ENCODE results near the gene TAAR6. TPM values are rescaled to one million over a fixed set of nuclear protein-coding genes. Genes with fewer than 3 reads are reported as not detected.

Gene TAAR6
- total and polyA plus RNA-seq, 2 donors (not counting 1 experiment from before 2014, with no cell fraction given) = not detected

DNA sequence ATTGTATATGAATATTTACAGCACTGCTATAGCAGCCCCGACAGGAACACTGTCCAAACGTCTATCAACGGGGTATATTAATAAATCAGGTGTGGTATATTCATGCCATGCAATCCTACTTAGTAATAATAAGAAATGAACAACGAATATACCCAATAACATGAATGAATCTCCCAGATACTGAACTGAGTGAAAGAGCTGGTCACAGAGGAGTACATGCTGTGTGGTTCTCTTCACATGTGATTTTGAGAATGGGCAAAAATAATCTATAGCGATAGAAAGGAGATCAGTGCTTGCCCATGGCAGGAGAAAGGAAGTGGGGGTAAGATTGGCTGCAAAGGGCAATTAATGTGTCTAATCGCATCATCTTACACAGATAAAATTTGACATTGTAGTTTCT lies 3.7 kb upstream of the TAAR6 start:
- Histone ChIP-seq H2AFZ (ENCODE audit: low read length) (no peak overlapping the region), H4K20me1 (ENCODE audit: control insufficient read depth, extremely low read depth, insufficient read depth, low read length) (no peaks in the 10 kb centered on the region), H3K4me1 (ENCODE audit: control insufficient read depth, extremely low read depth, insufficient read depth, low read length) (no peaks in the 10 kb centered on the region), H3K27me3 (ENCODE audit: control insufficient read depth, insufficient read depth, low read length) (peaks cover 16% of the 10 kb centered on the region), H3K4me2 (ENCODE audit: extremely low read depth, insufficient read depth, low read length) (no peak overlapping the region), H3K9ac (ENCODE audit: insufficient read depth, low read length) (no peak overlapping the region), H3K4me3 (replicated peaks in 1 of 4; ENCODE audit: control extremely low read depth in 1 of 4, insufficient read depth in 1 of 4, low read depth in 3 of 4, low read length in 4 of 4) (no peak overlapping the region), H3K27ac (ENCODE audit: insufficient read depth, low read length) (no peak overlapping the region), H3K79me2 (ENCODE audit: control insufficient read depth, insufficient read depth, low read length) (no peaks in the 10 kb centered on the region), H3K9me3 (ENCODE audit: control insufficient read depth, insufficient read depth, low read depth, low read length) (no peaks in the 10 kb centered on the region), H3K36me3 (ENCODE audit: control insufficient read depth, insufficient read depth, low read length) (no peaks in the 10 kb centered on the region)
- TF ChIP-seq, protein P1, sequence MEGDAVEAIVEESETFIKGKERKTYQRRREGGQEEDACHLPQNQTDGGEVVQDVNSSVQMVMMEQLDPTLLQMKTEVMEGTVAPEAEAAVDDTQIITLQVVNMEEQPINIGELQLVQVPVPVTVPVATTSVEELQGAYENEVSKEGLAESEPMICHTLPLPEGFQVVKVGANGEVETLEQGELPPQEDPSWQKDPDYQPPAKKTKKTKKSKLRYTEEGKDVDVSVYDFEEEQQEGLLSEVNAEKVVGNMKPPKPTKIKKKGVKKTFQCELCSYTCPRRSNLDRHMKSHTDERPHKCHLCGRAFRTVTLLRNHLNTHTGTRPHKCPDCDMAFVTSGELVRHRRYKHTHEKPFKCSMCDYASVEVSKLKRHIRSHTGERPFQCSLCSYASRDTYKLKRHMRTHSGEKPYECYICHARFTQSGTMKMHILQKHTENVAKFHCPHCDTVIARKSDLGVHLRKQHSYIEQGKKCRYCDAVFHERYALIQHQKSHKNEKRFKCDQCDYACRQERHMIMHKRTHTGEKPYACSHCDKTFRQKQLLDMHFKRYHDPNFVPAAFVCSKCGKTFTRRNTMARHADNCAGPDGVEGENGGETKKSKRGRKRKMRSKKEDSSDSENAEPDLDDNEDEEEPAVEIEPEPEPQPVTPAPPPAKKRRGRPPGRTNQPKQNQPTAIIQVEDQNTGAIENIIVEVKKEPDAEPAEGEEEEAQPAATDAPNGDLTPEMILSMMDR (conservative IDR thresholded peaks at IDR 0.05 in 1 of 2, IDR thresholded peaks at IDR 0.05 in 1 of 2; ENCODE audit: low read depth in 1 of 2, low read length in 2 of 2) = no peak
- TF ChIP-seq EZH2 (IDR thresholded peaks at IDR 0.05; ENCODE audit: low read length, missing control alignments) = no peak
- DNase-seq (ENCODE audit: low read depth in 2 of 2) = no peak

DNA sequence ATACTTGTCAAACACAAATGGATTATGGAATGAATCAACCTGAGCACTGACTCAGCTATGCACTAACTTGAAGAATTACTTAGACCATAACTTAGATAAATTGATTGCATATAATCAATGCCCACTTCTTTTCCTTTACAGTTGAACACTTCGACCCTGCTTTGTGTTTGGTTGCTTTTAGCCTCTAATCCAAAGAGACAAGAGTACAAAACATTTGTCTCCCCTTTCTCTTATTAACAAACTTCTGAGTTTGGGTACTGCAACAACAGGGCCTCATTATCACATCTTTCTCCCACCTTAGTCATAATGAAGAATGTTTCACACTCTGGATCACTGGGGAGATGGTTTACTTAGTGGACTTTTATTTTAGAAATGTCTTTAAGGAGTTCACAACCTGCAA lies 2.6 kb upstream of the TAAR6 start:
- no peaks in the 10 kb centered on the region for H3K36me3 ChIP-seq (ENCODE audit: control insufficient read depth, insufficient read depth, low read length)
- no peak for TF ChIP-seq EZH2 (IDR thresholded peaks at IDR 0.05; ENCODE audit: low read length, missing control alignments)
- TF ChIP-seq, protein P1 (conservative IDR thresholded peaks at IDR 0.05 in 1 of 2, IDR thresholded peaks at IDR 0.05 in 1 of 2; ENCODE audit: low read depth in 1 of 2, low read length in 2 of 2) = no peak
- no peak overlapping the region for H2AFZ ChIP-seq (ENCODE audit: low read length)
- no peak overlapping the region for H3K4me2 ChIP-seq (ENCODE audit: extremely low read depth, insufficient read depth, low read length)
- H3K4me3 ChIP-seq (replicated peaks in 1 of 4; ENCODE audit: control extremely low read depth in 1 of 4, insufficient read depth in 1 of 4, low read depth in 3 of 4, low read length in 4 of 4) = no peak overlapping the region
- H3K4me1 ChIP-seq (ENCODE audit: control insufficient read depth, extremely low read depth, insufficient read depth, low read length) = no peaks in the 10 kb centered on the region
- no peak for DNase-seq (ENCODE audit: low read depth in 2 of 2)
- H3K9ac ChIP-seq (ENCODE audit: insufficient read depth, low read length) = no peak overlapping the region
- H3K9me3 ChIP-seq (ENCODE audit: control insufficient read depth, insufficient read depth, low read depth, low read length) = no peaks in the 10 kb centered on the region
- H3K79me2 ChIP-seq (ENCODE audit: control insufficient read depth, insufficient read depth, low read length) = no peaks in the 10 kb centered on the region
- no peaks in the 10 kb centered on the region for H4K20me1 ChIP-seq (ENCODE audit: control insufficient read depth, extremely low read depth, insufficient read depth, low read length)
- peaks cover 16% of the 10 kb centered on the region for H3K27me3 ChIP-seq (ENCODE audit: control insufficient read depth, insufficient read depth, low read length)
- H3K27ac ChIP-seq (ENCODE audit: insufficient read depth, low read length) = no peak overlapping the region

- peaks cover 14% of the 10 kb centered on the region for H3K27me3 ChIP-seq (ENCODE audit: control insufficient read depth, insufficient read depth, low read length)
Measured at GRCh38 chr6:132568611-132569010, 1.5 kb upstream of the TAAR6 start.

More at GRCh38 chr6:132568611-132569010, 1.5 kb upstream of the TAAR6 start:
- Histone ChIP-seq H3K9me3 (ENCODE audit: control insufficient read depth, insufficient read depth, low read depth, low read length) (no peaks in the 10 kb centered on the region), H3K36me3 (ENCODE audit: control insufficient read depth, insufficient read depth, low read length) (no peaks in the 10 kb centered on the region), H4K20me1 (ENCODE audit: control insufficient read depth, extremely low read depth, insufficient read depth, low read length) (no peaks in the 10 kb centered on the region), H3K79me2 (ENCODE audit: control insufficient read depth, insufficient read depth, low read length) (no peaks in the 10 kb centered on the region), H3K4me3 (replicated peaks in 1 of 4; ENCODE audit: control extremely low read depth in 1 of 4, insufficient read depth in 1 of 4, low read depth in 3 of 4, low read length in 4 of 4) (no peak overlapping the region), H3K4me1 (ENCODE audit: control insufficient read depth, extremely low read depth, insufficient read depth, low read length) (no peaks in the 10 kb centered on the region), H2AFZ (ENCODE audit: low read length) (no peak overlapping the region), H3K4me2 (ENCODE audit: extremely low read depth, insufficient read depth, low read length) (no peak overlapping the region), H3K9ac (ENCODE audit: insufficient read depth, low read length) (no peak overlapping the region), H3K27ac (ENCODE audit: insufficient read depth, low read length) (no peak overlapping the region)
- no peak for DNase-seq (ENCODE audit: low read depth in 2 of 2)
- TF ChIP-seq, protein P1 (conservative IDR thresholded peaks at IDR 0.05 in 1 of 2, IDR thresholded peaks at IDR 0.05 in 1 of 2; ENCODE audit: low read depth in 1 of 2, low read length in 2 of 2) = no peak
- no peak for TF ChIP-seq EZH2 (IDR thresholded peaks at IDR 0.05; ENCODE audit: low read length, missing control alignments)

Measured in fibroblast of lung (primary cell).